Testis (tissue), 3 donors: ENCODE measurements around the gene MYCN. TPM values are rescaled to one million over a fixed set of nuclear protein-coding genes. Genes with fewer than 3 reads are reported as not detected.

ENCODE experiments used
- DNase-seq: peaks from one replicate; pipeline ENCODE4 v3.0.0-alpha.2; 2019
- H3K27ac ChIP-seq, 2 donors: fragments of 200-600 bp; sonication (generic); one replicate each; pipeline ENCODE4 v1.5.1; 2019
- H3K27me3 ChIP-seq: fragments of 200-600 bp; sonication (generic); one replicate; pipeline ENCODE4 v1.5.1; 2019
- H3K36me3 ChIP-seq: fragments of 200-600 bp; sonication (generic); one replicate; pipeline ENCODE4 v1.5.1; 2017; ENCODE audit warnings: low read depth; ENCODE audit errors: missing control alignments
- H3K4me1 ChIP-seq: fragments of 200-600 bp; sonication (generic); one replicate; pipeline ENCODE4 v1.5.1; 2019
- H3K4me3 ChIP-seq, 2 donors: fragments of 200-600 bp; sonication (generic); one replicate each; pipeline ENCODE4 v1.5.1; 2017 to 2019
- H3K9me3 ChIP-seq: fragments of 200-600 bp; sonication (generic); one replicate; pipeline ENCODE4 v1.5.1; 2017
- CTCF ChIP-seq, 3 experiments: fragments of 450-650 bp in 2 of 3; fragments of 200-600 bp in 1 of 3; sonication (generic) in 1 of 3; IDR thresholded peaks; one replicate each; pipeline ENCODE4 v1.5.1; 2016 to 2019; ENCODE audit warnings: antibody characterized with exemption in 3 of 3, mild to moderate bottlenecking in 2 of 3, moderate library complexity in 1 of 3
- POLR2A ChIP-seq: fragments of 450-650 bp; IDR thresholded peaks from one replicate; pipeline ENCODE4 v1.6.1; 2017; ENCODE audit warnings: antibody characterized with exemption, mild to moderate bottlenecking, moderate library complexity
- WGBS, 2 donors: methylation state at CpG; one replicate each; pipeline ENCODE4 v1.1.5; 2018; 5-methylcytosine and 5-hydroxymethylcytosine counted together
- intact Hi-C: fragments of 100-400 bp; cut with DNase I; formaldehyde crosslinking; loops from one replicate; pipeline ENCODE4 v1.15.1; 2023; ENCODE audit warnings: low total_unique reads
- polyA plus RNA-seq: library from polyadenylated mRNA; stranded (reverse); fragments of 350-450 nt; fragmentation: Illumina TruSeq; extraction: RNeasy Lipid Tissue Mini Kit (QIAGEN cat#74804); gene quantifications from one replicate; pipeline ENCODE4 v1.2.3, GENCODE V29; 2014; ENCODE audit warnings: low read depth, low replicate concordance; ENCODE audit not compliant: insufficient read depth
- total RNA-seq, 2 donors: library from RNA; depleted of rRNA; stranded (reverse); fragments of >200 nt; gene quantifications; one replicate each; pipeline ENCODE4 v1.2.3, GENCODE V29; 2016

Gene MYCN
- total and polyA plus RNA-seq, 3 donors from 2014 or later = 6.9 to 8.1 (median 6.9) TPM

DNA sequence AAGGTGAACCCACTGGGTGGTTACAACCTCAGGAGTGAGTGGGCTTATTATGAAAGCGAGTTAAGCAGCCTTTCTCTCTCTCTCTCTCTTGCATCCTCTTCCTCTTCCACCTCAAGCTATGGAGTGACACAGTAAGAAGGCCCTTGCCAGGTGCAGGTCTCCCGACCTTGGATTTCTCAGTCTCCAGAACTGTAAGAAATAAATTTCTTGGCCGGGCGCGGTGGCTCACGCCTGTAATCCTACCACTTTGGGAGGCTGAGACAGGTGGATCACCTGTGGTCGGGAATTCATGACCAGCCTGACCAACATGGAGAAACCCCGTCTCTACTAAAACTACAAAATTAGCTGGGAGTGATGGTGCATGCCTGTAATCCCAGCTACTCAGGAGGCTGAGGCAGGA lies 14.4 kb downstream of the MYCN start:
- TF ChIP-seq POLR2A (no peak), CTCF (IDR thresholded peaks at IDR 0.05) (no peak)
- Histone ChIP-seq H3K9me3 (no peaks in the 10 kb centered on the region), H3K27me3 (no peaks in the 10 kb centered on the region), H3K4me3 (no peak overlapping the region), H3K36me3 (no peaks in the 10 kb centered on the region), H3K4me1 (no peaks in the 10 kb centered on the region), H3K27ac (no peak overlapping the region)
- 90 to 96% methylated on average over 8 of the region's 8 CpGs for WGBS, 2 donors
- intact Hi-C loops = no loop called here
- no peak for DNase-seq

- TF ChIP-seq CTCF (IDR thresholded peaks at IDR 0.05) = no peak
- TF ChIP-seq POLR2A = no peak
- H3K36me3 ChIP-seq = no peaks in the 10 kb centered on the region
- no peaks in the 10 kb centered on the region for H3K27me3 ChIP-seq
- no peaks in the 10 kb centered on the region for H3K9me3 ChIP-seq
- no peak overlapping the region for H3K4me3 ChIP-seq
- intact Hi-C loops = no loop called here
- 88 to 93% methylated on average over 7 of the region's 7 CpGs for WGBS, 2 donors
- H3K27ac ChIP-seq = no peak overlapping the region
- no peak for DNase-seq
- no peaks in the 10 kb centered on the region for H3K4me1 ChIP-seq
Observed at GRCh38 chr2:15955232-15955988, 15.1 kb downstream of the MYCN start.

DNA sequence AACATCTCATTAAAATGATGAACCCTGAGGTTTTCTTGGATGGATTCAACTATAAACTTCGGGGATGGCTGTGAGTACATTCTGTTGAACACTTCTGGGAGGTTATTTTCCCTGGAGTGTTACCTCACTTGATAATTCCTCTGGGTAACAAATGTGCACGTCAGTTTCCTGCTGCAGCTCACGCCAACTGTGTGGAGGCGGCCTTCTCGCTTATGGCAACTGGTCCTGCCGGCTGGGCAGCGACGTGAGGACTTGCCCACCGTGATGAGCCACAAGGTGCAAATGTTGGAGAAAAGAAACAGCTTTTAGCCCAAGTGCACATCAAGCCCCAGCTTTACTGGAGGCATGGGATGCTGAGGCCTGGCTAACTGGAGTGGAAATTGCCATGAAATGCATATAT lies 15.9 kb downstream of the MYCN start:
- no peak for DNase-seq
- WGBS, 2 donors = 80 to 85% methylated on average over 5 to 9 of the region's 9 CpGs
- H3K4me3 ChIP-seq = no peak overlapping the region
- intact Hi-C loops = no loop called here
- no peaks in the 10 kb centered on the region for H3K9me3 ChIP-seq
- no peaks in the 10 kb centered on the region for H3K36me3 ChIP-seq
- H3K27me3 ChIP-seq = no peaks in the 10 kb centered on the region
- no peak overlapping the region for H3K27ac ChIP-seq
- no peaks in the 10 kb centered on the region for H3K4me1 ChIP-seq
- TF ChIP-seq POLR2A = no peak
- TF ChIP-seq CTCF (IDR thresholded peaks at IDR 0.05) = no peak

- TF ChIP-seq POLR2A (no peak), CTCF (IDR thresholded peaks at IDR 0.05) (no peak)
- intact Hi-C loops = no loop called here
- H3K4me3 ChIP-seq = no peak overlapping the region
- no peaks in the 10 kb centered on the region for H3K9me3 ChIP-seq
- no peaks in the 10 kb centered on the region for H3K4me1 ChIP-seq
- H3K36me3 ChIP-seq = no peaks in the 10 kb centered on the region
- WGBS, 2 donors = 96% methylated on average over 16 of the region's 16 CpGs
- DNase-seq = no peak
- no peaks in the 10 kb centered on the region for H3K27me3 ChIP-seq
- H3K27ac ChIP-seq = no peak overlapping the region
Observed at GRCh38 chr2:15956751-15957736, 16.7 kb downstream of the MYCN start.
